Epithelial cell of proximal tubule (primary cell): Measurements from ENCODE around the gene MGST3. TPM values are rescaled to one million over a fixed set of nuclear protein-coding genes. Genes with fewer than 3 reads are reported as not detected.
"Not testable (repeated sequence)": the region's sequence is repeated elsewhere in the genome, so short reads cannot be mapped to it uniquely, and the experiment has no call there.

Source experiments
- DNase-seq: peaks from one replicate; pipeline ENCODE4 v3.0.0-alpha.2; 2011; ENCODE audit warnings: low read depth
- H3K4me3 ChIP-seq: 2 replicates; pipeline ENCODE4 v1.5.1; 2011; ENCODE audit warnings: low read depth, mild to moderate bottlenecking, low read length
- CTCF ChIP-seq: conservative IDR thresholded peaks from 2 replicates; pipeline ENCODE4 v1.5.1; 2012; ENCODE audit warnings: low read depth, mild to moderate bottlenecking, low read length
- total RNA-seq: library from RNA; depleted of rRNA; stranded (reverse); fragments of >200 nt; gene quantifications from 2 replicates; pipeline ENCODE4 v1.2.3, GENCODE V29; 2015

Gene MGST3
- total RNA-seq, 1 donor from 2014 or later = 227 TPM

DNA sequence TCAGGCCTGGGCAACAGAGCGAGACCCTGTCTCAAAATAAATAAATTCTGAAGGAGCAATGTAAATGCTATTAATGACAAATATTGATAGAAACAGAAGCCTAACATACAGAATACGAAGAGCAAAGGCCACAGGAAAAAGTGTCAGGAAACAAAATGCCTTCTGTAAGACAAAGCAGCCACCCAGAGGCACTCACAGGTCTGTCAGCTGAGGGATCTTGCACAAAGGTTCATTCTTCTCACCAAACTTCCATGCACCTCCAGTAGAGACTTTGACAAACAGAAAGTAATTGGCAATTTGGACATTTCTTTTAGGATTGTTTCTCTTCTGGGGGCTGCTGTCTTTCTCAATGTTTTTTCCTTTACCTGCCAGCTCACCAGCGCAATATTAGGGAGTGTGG, 68.5 kb downstream of the MGST3 start:
- no peak for TF ChIP-seq CTCF
- DNase-seq = no peak
- H3K4me3 ChIP-seq = no peak overlapping the region

DNA sequence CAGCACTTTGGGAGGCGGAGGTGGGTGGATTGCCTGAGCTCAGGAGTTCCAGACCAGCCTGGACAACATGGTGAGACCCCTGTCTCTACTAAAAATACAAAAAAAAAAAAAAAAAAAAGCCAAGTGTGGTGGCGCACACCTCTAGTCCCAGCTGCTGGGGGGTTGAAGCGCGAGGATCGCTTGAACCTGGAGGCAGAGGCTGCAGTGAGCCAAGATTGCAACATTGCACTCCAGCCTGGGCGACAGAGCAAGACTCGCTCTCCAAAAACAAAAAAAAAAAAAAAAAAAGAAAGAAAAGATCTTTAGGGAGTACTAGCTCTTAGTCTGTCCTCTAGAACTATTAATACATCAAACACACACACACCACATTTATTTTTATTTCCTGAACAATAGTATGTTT, 70.9 kb downstream of the MGST3 start:
- DNase-seq = not testable (repeated sequence)

GRCh38 chr1:165703648-165704047, 72.6 kb downstream of the MGST3 start:
- no peak for DNase-seq
- TF ChIP-seq CTCF = no peak
- no peak overlapping the region for H3K4me3 ChIP-seq

More for the DNA sequence above, 70.9 kb downstream of the MGST3 start:
- H3K4me3 ChIP-seq = not testable (repeated sequence)

Other genes starting within 250 kb of the MGST3 start
- not detected in 2 replicates for gene RXRG, start 186.1 kb upstream of the MGST3 start, total RNA-seq
- not detected in 2 replicates for gene LRRC52, start 87.2 kb upstream of the MGST3 start, total RNA-seq
- 44.5 and 57.6 TPM in 2 replicates for gene ALDH9A1, start 67.3 kb downstream of the MGST3 start, total RNA-seq
- 66.6 and 84.9 TPM in 2 replicates for gene TMCO1, start 137.6 kb downstream of the MGST3 start, total RNA-seq
- 62.4 and 126 TPM in 2 replicates for gene UCK2, start 196.4 kb downstream of the MGST3 start, total RNA-seq